HepG2 (cell line): Measurements from ENCODE around the gene ITM2B. TPM values are rescaled to one million over a fixed set of nuclear protein-coding genes. Genes with fewer than 3 reads are reported as not detected.
A peak's percentile ranks its signal among the peaks of the same experiment; 100 is the strongest.

Source experiments
- ELF3 ChIP-seq: IDR thresholded peaks from 2 replicates; pipeline ENCODE4 v1.6.1; 2016; ENCODE audit warnings: missing genetic modification reagents, missing compliant biosample characterization
- EP300 ChIP-seq, 3 experiments: sonication (generic) in 1 of 3; formaldehyde crosslinking in 1 of 3; IDR thresholded peaks; 2 replicates each; pipeline versions ENCODE4 v1.5.1 to v1.6.1; 2011 to 2020; ENCODE audit warnings: low read depth in 2 of 3, low read length in 2 of 3, borderline replicate concordance in 1 of 3, improper control_type of control experiment in 1 of 3, mild to moderate bottlenecking in 1 of 3, missing genetic modification reagents in 1 of 3, moderate library complexity in 1 of 3
- RFX1 ChIP-seq: fragments of 450-650 bp; IDR thresholded peaks from 2 replicates; pipeline ENCODE4 v1.6.1; 2017
- ZNF160 ChIP-seq: sonication (generic); formaldehyde crosslinking; IDR thresholded peaks from 2 replicates; pipeline ENCODE4 v1.8.0; 2022; ENCODE audit warnings: mild to moderate bottlenecking, inconsistent platforms, missing genetic modification reagents
- ZNF468 ChIP-seq: sonication (generic); formaldehyde crosslinking; IDR thresholded peaks from 2 replicates; pipeline ENCODE4 v1.8.0; 2022; ENCODE audit warnings: mild to moderate bottlenecking, moderate library complexity, missing genetic modification reagents
- polyA plus RNA-seq, 8 experiments: library from polyadenylated mRNA; depleted of rRNA in 3 of 8; stranded (reverse) in 7 of 8; unstranded in 1 of 8; fragments of >200 nt; fragmentation: Illumina TruSeq in 4 of 8; extraction: Trizol in 4 of 8; gene quantifications; 2 replicates each; pipeline versions ENCODE4 v1.2.1 to v1.2.3, GENCODE V29; 2011 to 2016; ENCODE audit warnings: low read depth in 4 of 8, missing spikeins in 1 of 8, mixed read lengths in 1 of 8; ENCODE audit not compliant: insufficient read depth in 1 of 8
- total RNA-seq, 5 experiments: library from RNA; depleted of rRNA; stranded (reverse); fragments of >200 nt; fragmentation: Illumina TruSeq; extraction: Trizol; gene quantifications; 2 replicates each; pipeline ENCODE4 v1.2.3, GENCODE V29; 2016; ENCODE audit warnings: low read depth in 1 of 5
- TF ChIP-seq, protein P1 (sequence below): sonication (generic); formaldehyde crosslinking; IDR thresholded peaks from 2 replicates; pipeline ENCODE4 v1.4.0; 2020; ENCODE audit warnings: mild to moderate bottlenecking, missing genetic modification reagents, borderline replicate concordance
- TF ChIP-seq, protein P2 (sequence below), 2 experiments: sonication (generic) in 1 of 2; formaldehyde crosslinking in 1 of 2; IDR thresholded peaks; 2 replicates each; pipeline versions ENCODE4 v1.4.0 to v1.6.1; 2016 to 2020; ENCODE audit warnings: borderline replicate concordance in 1 of 2, low read depth in 1 of 2, mild to moderate bottlenecking in 1 of 2, missing genetic modification reagents in 1 of 2
- TF ChIP-seq, protein P3 (sequence below): sonication (generic); formaldehyde crosslinking; IDR thresholded peaks from 2 replicates; pipeline ENCODE4 v1.8.0; 2022; ENCODE audit warnings: missing genetic modification reagents, mild to moderate bottlenecking, inconsistent platforms, borderline replicate concordance
- TF ChIP-seq, protein P4 (sequence below): sonication (generic); formaldehyde crosslinking; IDR thresholded peaks from 2 replicates; pipeline ENCODE4 v1.5.0; 2020; ENCODE audit warnings: mild to moderate bottlenecking, missing genetic modification reagents, moderate library complexity
- TF ChIP-seq, protein P5 (sequence below): fragments of 450-650 bp; IDR thresholded peaks from 2 replicates; pipeline ENCODE4 v1.6.1; 2017; ENCODE audit warnings: mild to moderate bottlenecking
- TF ChIP-seq, protein P6 (sequence below): sonication (generic); formaldehyde crosslinking; IDR thresholded peaks from 2 replicates; pipeline ENCODE4 v1.9.0; 2021; ENCODE audit warnings: missing genetic modification reagents, borderline replicate concordance

Gene ITM2B
- total and polyA plus RNA-seq, 2 of the 13 experiments (the other 11 are each of a cell fraction or from before 2014, with no cell fraction given): 158 to 373 TPM

DNA sequence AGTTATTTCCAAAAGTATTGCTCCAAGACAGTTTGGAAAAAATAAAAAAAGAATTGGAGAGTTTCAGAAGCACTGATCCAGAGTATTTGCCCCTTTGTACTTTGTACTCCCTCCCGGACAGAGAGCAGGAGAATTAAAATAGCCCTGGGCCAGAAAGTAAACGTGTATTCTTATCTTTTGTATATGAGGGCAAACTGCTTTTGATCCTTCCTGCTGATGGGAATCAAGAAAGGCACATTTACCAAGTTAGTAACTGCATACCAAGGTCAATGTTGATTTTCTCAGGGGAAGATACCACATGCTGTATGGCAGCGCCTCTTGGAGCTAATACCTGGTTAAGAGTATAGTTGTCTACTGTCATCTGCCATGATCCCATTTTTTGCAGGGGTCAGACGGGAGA, 59.6 kb downstream of the ITM2B start (continued):
- no peak for TF ChIP-seq RFX1
- TF ChIP-seq, protein P1, sequence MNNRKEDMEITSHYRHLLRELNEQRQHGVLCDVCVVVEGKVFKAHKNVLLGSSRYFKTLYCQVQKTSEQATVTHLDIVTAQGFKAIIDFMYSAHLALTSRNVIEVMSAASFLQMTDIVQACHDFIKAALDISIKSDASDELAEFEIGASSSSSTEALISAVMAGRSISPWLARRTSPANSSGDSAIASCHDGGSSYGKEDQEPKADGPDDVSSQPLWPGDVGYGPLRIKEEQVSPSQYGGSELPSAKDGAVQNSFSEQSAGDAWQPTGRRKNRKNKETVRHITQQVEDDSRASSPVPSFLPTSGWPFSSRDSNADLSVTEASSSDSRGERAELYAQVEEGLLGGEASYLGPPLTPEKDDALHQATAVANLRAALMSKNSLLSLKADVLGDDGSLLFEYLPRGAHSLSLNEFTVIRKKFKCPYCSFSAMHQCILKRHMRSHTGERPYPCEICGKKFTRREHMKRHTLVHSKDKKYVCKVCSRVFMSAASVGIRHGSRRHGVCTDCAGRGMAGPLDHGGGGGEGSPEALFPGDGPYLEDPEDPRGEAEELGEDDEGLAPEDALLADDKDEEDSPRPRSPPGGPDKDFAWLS (CRISPR knock-in tag): no peak
- TF ChIP-seq ZNF468 (CRISPR knock-in tag): no peak
- TF ChIP-seq, protein P2, sequence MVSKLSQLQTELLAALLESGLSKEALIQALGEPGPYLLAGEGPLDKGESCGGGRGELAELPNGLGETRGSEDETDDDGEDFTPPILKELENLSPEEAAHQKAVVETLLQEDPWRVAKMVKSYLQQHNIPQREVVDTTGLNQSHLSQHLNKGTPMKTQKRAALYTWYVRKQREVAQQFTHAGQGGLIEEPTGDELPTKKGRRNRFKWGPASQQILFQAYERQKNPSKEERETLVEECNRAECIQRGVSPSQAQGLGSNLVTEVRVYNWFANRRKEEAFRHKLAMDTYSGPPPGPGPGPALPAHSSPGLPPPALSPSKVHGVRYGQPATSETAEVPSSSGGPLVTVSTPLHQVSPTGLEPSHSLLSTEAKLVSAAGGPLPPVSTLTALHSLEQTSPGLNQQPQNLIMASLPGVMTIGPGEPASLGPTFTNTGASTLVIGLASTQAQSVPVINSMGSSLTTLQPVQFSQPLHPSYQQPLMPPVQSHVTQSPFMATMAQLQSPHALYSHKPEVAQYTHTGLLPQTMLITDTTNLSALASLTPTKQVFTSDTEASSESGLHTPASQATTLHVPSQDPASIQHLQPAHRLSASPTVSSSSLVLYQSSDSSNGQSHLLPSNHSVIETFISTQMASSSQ (IDR thresholded peaks at IDR 0.05; ENCODE audit: low read depth): no peak
- TF ChIP-seq, protein P2 (CRISPR knock-in tag; IDR thresholded peaks at IDR 0.05; ENCODE audit: borderline replicate concordance): peak; percentile 30; the same call in 1 of the 2 replicates
- TF ChIP-seq, protein P3, sequence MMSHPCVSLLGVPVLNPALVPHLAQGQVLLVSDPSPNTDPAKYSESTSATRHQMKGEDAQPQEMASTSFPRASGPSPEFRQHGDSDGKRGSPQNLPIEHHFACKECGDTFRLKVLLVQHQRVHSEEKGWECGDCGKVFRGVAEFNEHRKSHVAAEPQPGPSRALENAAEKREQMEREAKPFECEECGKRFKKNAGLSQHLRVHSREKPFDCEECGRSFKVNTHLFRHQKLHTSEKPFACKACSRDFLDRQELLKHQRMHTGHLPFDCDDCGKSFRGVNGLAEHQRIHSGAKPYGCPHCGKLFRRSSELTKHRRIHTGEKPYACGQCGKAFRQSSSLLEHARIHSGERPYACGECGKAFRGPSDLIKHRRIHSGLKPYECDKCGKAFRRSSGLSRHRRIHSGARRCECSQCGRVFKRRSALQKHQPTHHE (CRISPR knock-in tag): no peak
- TF ChIP-seq, protein P4, sequence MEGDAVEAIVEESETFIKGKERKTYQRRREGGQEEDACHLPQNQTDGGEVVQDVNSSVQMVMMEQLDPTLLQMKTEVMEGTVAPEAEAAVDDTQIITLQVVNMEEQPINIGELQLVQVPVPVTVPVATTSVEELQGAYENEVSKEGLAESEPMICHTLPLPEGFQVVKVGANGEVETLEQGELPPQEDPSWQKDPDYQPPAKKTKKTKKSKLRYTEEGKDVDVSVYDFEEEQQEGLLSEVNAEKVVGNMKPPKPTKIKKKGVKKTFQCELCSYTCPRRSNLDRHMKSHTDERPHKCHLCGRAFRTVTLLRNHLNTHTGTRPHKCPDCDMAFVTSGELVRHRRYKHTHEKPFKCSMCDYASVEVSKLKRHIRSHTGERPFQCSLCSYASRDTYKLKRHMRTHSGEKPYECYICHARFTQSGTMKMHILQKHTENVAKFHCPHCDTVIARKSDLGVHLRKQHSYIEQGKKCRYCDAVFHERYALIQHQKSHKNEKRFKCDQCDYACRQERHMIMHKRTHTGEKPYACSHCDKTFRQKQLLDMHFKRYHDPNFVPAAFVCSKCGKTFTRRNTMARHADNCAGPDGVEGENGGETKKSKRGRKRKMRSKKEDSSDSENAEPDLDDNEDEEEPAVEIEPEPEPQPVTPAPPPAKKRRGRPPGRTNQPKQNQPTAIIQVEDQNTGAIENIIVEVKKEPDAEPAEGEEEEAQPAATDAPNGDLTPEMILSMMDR (CRISPR knock-in tag): 0 out of 2 replicates have a peak, but pooled peaks have one; percentile 20
- 0 out of 2 replicates have a peak, but pooled peaks have one; percentile 27 for TF ChIP-seq ELF3 (CRISPR knock-in tag)
- TF ChIP-seq, protein P5, sequence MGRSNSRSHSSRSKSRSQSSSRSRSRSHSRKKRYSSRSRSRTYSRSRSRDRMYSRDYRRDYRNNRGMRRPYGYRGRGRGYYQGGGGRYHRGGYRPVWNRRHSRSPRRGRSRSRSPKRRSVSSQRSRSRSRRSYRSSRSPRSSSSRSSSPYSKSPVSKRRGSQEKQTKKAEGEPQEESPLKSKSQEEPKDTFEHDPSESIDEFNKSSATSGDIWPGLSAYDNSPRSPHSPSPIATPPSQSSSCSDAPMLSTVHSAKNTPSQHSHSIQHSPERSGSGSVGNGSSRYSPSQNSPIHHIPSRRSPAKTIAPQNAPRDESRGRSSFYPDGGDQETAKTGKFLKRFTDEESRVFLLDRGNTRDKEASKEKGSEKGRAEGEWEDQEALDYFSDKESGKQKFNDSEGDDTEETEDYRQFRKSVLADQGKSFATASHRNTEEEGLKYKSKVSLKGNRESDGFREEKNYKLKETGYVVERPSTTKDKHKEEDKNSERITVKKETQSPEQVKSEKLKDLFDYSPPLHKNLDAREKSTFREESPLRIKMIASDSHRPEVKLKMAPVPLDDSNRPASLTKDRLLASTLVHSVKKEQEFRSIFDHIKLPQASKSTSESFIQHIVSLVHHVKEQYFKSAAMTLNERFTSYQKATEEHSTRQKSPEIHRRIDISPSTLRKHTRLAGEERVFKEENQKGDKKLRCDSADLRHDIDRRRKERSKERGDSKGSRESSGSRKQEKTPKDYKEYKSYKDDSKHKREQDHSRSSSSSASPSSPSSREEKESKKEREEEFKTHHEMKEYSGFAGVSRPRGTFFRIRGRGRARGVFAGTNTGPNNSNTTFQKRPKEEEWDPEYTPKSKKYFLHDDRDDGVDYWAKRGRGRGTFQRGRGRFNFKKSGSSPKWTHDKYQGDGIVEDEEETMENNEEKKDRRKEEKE: no peak
- TF ChIP-seq, protein P6, sequence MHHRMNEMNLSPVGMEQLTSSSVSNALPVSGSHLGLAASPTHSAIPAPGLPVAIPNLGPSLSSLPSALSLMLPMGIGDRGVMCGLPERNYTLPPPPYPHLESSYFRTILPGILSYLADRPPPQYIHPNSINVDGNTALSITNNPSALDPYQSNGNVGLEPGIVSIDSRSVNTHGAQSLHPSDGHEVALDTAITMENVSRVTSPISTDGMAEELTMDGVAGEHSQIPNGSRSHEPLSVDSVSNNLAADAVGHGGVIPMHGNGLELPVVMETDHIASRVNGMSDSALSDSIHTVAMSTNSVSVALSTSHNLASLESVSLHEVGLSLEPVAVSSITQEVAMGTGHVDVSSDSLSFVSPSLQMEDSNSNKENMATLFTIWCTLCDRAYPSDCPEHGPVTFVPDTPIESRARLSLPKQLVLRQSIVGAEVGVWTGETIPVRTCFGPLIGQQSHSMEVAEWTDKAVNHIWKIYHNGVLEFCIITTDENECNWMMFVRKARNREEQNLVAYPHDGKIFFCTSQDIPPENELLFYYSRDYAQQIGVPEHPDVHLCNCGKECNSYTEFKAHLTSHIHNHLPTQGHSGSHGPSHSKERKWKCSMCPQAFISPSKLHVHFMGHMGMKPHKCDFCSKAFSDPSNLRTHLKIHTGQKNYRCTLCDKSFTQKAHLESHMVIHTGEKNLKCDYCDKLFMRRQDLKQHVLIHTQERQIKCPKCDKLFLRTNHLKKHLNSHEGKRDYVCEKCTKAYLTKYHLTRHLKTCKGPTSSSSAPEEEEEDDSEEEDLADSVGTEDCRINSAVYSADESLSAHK (CRISPR knock-in tag): no peak
- peak in 1 of 2 experiments; percentile 53; a peak in 2 of 4 replicates for TF ChIP-seq EP300 (IDR thresholded peaks at IDR 0.05; ENCODE audit: low read depth in 2 of 2, low read length in 2 of 2)
- TF ChIP-seq EP300 (CRISPR knock-in tag; IDR thresholded peaks at IDR 0.05; ENCODE audit: borderline replicate concordance): no peak
- TF ChIP-seq ZNF160 (CRISPR knock-in tag): no peak
